ENCODE data around the gene OVOL3. TPM values are rescaled to one million over a fixed set of nuclear protein-coding genes. Genes with fewer than 3 reads are reported as not detected.
"Not testable (repeated sequence)": the region's sequence is repeated elsewhere in the genome, so short reads cannot be mapped to it uniquely, and the experiment has no call there.

Gene OVOL3
- total RNA-seq, 1 experiment from 2014 or later, result not detected

DNA sequence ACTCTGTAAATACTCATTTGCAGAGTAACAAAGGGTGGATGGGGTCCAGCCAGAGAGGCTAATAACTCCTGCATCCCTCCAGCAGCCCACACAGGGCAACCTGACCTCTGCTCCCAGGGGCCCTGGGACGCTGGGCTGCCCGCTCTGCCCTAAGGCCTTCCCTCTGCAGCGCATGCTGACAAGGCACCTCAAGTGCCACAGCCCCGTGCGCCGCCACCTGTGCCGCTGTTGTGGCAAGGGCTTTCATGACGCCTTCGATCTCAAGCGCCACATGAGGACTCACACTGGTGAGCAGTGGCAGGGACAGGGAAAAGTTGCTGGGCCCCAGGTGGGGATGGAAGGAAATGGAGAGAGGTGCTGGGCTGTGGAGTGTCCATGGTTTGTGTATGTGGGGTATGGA lies 1.7 kb downstream of the OVOL3 start:
- no peak overlapping the region for H3K4me3 ChIP-seq (ENCODE audit: insufficient read depth, low read depth, low read length)
- peaks cover 7% of the 10 kb centered on the region for H3K36me3 ChIP-seq (replicated peaks; ENCODE audit: control insufficient read depth, insufficient read depth, low read length)
- peak; percentile 10 for DNase-seq
- H3K27me3 ChIP-seq (ENCODE audit: control insufficient read depth, insufficient read depth, low read length), result no peaks in the 10 kb centered on the region

DNA sequence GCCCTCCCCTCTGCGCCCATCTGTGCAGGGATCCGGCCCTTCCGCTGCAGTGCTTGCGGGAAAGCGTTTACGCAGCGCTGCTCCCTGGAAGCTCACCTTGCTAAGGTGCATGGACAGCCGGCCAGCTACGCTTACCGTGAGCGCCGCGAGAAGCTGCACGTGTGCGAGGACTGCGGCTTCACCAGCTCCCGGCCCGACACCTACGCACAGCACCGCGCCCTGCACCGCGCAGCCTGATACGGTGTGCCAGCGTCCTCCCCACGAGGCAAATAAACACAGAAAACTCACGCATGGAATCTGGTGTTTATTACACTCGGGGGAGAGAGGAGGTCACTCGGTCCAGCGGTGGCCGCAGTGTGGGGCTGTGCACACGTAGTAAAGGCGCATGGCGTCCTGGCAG lies 2.5 kb downstream of the OVOL3 start:
- H3K36me3 ChIP-seq (replicated peaks; ENCODE audit: control insufficient read depth, insufficient read depth, low read length), result peaks cover 8% of the 10 kb centered on the region
- peak overlapping the region; percentile 95 for H3K4me3 ChIP-seq (ENCODE audit: insufficient read depth, low read depth, low read length)
- DNase-seq, result no peak
- H3K27me3 ChIP-seq (ENCODE audit: control insufficient read depth, insufficient read depth, low read length), result no peaks in the 10 kb centered on the region

DNA sequence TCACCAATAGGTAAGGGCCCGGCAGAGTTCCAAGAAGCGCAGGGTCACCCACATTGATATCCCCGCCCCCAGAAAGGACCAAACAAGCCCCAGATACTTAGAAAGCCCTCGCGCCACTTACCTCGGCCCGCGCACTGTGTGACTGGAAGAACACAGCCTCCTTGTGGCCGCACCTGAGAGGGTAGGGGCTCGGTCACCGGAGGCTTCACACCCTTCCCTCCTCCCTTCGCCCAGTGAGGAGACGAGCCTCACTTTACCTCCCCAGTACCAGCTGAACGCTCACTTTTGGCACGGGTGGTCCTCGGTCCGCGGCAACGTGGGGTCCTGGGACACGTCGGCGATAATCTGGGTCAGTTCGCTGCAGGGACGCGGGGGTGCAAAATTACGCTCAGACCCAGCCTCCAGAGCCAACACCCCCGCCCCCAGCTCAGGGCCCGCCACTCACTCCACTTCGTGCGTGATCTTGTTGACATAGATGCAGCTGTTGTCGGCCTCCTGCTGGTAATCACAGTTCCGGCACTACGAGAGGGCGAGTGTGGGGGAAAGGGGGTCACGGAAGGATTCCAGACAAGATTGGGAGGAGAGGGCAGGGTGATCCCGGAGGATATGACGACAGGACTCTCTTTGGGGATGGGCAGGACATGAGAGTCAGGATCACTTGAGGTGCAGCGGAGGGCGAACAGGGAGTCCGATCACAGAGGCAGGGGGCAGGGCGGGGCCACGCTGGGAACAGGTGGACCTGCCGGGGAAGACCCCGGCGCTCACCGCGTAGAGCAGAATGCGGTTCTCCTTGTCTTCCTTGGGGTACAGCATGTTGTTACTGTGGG lies 3.2 kb downstream of the OVOL3 start:
- peak overlapping the region; percentile 95 for H3K4me3 ChIP-seq (ENCODE audit: insufficient read depth, low read depth, low read length)
- DNase-seq, result peak; percentile 83
- peaks cover 8% of the 10 kb centered on the region for H3K36me3 ChIP-seq (replicated peaks; ENCODE audit: control insufficient read depth, insufficient read depth, low read length)
- no peaks in the 10 kb centered on the region for H3K27me3 ChIP-seq (ENCODE audit: control insufficient read depth, insufficient read depth, low read length)

DNA sequence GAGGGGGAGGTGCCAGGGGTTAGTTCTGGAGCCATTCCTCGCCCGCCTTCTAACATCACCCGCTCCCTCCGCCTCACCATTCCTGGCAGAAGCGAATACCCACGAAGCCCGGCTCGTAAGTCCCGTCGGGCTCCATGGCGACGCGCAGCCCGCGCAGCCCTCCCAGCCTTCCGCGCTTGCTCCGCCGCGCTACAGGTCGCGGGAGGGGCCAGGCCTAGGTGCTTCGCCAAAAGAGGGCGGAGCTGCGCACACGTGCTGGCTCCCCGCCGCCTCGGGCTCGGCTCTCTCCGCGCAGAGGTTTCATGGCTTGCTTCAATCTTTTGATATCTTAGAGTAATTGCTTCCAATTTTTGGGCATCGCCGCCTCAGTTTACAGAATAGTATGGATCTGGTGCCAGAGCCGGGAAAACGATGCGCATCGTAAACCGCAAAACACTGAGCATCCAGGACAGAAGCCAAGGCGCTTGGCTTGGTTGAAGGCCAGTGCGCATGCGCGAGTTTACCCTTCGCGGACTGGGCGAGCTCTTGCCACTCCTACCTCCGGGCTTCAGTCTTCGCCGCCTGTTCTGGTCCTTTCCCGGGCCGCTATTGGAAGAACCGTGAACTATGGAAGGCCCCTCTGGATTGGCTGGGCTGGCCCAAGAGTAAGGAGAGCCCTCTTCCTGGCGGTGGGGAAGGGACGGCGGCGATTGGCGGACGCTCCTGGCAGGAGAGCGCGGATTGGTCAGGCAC lies 3.9 kb downstream of the OVOL3 start, which contains the start of gene POLR2I:
Gene POLR2I (minus strand): TSS at position 155 of the 732 bp plus-strand sequence. CDS start 19 bp downstream, at position 136.
- H3K27me3 ChIP-seq (ENCODE audit: control insufficient read depth, insufficient read depth, low read length), result no peaks in the 10 kb centered on the region
- H3K4me3 ChIP-seq (ENCODE audit: insufficient read depth, low read depth, low read length), result peak within 1 kb of the TSS; percentile 95
- DNase-seq, result peak; percentile 99
- H3K36me3 ChIP-seq (replicated peaks; ENCODE audit: control insufficient read depth, insufficient read depth, low read length), result peaks cover 8% of the 10 kb centered on the region

DNA sequence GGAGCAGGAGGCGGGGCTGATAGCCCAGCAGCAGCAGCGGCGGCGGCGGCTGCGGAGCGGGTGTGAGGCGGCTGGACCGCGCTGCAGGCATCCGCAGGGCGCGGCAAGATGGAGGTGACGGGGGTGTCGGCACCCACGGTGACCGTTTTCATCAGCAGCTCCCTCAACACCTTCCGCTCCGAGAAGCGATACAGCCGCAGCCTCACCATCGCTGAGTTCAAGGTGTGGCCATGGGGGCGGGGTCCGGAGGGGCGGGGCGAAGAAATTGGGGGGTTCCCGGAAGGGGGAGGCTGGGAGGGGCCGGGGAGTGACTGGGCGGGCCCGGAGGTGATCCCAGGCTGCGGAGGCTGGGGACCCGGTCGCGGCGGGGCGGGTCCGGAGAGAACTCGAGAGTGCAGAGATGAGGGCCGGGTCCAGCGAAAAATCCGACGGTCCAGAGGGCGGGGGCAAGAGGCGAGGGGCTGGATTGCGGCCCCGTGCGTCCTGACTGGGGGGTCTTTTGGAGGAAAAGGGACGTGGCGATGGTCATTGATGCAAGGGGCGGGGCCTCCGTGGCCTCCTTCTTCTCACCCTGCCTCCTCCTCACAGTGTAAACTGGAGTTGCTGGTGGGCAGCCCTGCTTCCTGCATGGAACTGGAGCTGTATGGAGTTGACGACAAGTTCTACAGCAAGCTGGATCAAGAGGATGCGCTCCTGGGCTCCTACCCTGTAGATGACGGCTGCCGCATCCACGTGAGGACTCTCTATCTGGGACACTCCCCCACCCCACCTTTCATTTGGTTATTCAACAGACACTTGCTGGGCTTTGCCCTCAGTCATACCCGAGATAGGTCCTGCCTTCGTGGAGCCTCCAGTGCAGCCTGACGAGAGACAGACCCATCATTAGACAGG lies 4.8 kb downstream of the OVOL3 start, which contains the start of gene TBCB:
Gene TBCB (plus strand): TSS at position 16 of the 891 bp plus-strand sequence. CDS start 93 bp downstream, at position 109.
- Histone ChIP-seq H3K27me3 (ENCODE audit: control insufficient read depth, insufficient read depth, low read length) (no peaks in the 10 kb centered on the region), H3K4me3 (ENCODE audit: insufficient read depth, low read depth, low read length) (peak within 1 kb of the TSS; percentile 95), H3K36me3 (replicated peaks; ENCODE audit: control insufficient read depth, insufficient read depth, low read length) (peaks cover 8% of the 10 kb centered on the region)
- peak; percentile 97 for DNase-seq

DNA sequence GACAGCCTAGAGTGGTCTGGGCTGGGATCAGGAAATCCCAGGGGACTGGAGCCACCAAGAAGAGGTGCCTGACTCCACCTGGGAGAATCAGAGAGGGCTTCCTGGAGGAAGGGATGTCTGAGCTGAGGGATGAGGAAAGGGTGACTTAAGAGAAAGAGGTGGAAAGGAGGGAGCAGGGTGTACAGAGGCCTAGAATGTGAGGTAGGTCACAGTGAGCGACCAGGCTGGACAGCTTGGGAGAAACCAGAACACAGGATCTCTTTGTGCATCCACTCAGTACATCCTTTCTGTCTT lies 5.3 kb downstream of the OVOL3 start:
- DNase-seq, result no peak
- peaks cover 8% of the 10 kb centered on the region for H3K36me3 ChIP-seq (replicated peaks; ENCODE audit: control insufficient read depth, insufficient read depth, low read length)
- H3K27me3 ChIP-seq (ENCODE audit: control insufficient read depth, insufficient read depth, low read length), result no peaks in the 10 kb centered on the region
- H3K4me3 ChIP-seq (ENCODE audit: insufficient read depth, low read depth, low read length), result peak overlapping the region; percentile 95

DNA sequence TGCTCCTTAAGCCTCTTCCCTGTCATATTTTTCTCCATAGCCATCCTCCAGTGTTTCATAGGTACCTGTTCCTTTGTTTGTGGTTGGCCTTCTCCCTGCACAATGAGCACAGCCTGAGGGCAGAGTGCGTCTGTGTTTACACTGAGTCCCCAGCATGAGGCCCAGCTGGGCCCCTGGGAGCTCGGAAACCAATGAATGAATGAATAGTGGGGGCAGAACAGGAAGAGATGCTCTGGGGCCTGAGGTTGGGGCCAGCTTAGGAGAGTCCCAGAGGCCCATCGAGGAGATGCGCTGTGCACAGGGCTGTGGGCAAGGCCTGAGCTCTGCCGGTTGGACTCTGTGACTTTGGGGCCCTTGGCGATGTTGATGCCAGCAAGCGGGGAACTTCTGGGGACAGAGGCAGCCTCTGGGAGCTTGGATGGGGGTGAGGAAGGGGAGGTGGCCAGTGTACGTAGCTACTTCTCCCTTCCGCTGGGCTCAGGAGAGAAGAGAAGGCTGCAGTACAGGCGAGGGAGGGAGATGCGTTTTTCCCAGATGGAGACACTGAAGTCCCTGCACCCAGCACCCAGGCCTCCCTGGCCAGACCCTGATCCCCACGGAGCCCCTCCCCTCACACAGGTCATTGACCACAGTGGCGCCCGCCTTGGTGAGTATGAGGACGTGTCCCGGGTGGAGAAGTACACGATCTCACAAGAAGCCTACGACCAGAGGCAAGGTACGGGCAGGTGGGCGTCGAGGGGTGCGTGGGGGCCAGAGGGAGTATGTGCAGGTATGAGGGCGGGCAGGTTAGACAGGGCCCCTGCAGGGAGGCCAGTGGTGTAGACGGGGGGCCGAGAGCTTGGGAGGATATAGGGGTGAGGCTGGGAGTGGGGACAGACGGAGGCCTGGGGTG lies 9.4 kb downstream of the OVOL3 start:
- Histone ChIP-seq H3K27me3 (ENCODE audit: control insufficient read depth, insufficient read depth, low read length) (no peaks in the 10 kb centered on the region), H3K4me3 (ENCODE audit: insufficient read depth, low read depth, low read length) (no peak overlapping the region), H3K36me3 (replicated peaks; ENCODE audit: control insufficient read depth, insufficient read depth, low read length) (peaks cover 16% of the 10 kb centered on the region)
- DNase-seq, result peak; percentile 41

DNA sequence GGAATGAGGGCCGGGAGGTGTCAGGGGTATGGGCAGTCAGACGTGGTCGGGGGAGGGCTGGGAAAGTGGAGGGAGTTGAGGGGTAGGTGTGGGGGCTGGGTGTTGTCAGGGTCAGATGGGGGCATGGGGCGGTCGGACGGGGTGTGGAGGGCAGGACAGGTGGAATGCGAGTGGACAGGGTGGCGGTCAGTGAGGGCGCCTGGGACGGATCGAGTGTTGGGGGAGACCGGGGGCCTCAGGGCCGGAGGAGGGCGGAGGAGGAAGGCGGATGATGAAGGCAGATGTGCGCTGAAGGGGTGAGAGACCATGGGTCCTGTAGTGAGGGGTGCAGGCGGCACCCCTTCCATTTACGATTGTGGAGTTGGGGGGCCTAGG lies 10.0 kb downstream of the OVOL3 start:
- Histone ChIP-seq H3K4me3 (ENCODE audit: insufficient read depth, low read depth, low read length) (no peak overlapping the region), H3K27me3 (ENCODE audit: control insufficient read depth, insufficient read depth, low read length) (no peaks in the 10 kb centered on the region), H3K36me3 (replicated peaks; ENCODE audit: control insufficient read depth, insufficient read depth, low read length) (peaks cover 22% of the 10 kb centered on the region)
- peak; percentile 55 for DNase-seq

DNA sequence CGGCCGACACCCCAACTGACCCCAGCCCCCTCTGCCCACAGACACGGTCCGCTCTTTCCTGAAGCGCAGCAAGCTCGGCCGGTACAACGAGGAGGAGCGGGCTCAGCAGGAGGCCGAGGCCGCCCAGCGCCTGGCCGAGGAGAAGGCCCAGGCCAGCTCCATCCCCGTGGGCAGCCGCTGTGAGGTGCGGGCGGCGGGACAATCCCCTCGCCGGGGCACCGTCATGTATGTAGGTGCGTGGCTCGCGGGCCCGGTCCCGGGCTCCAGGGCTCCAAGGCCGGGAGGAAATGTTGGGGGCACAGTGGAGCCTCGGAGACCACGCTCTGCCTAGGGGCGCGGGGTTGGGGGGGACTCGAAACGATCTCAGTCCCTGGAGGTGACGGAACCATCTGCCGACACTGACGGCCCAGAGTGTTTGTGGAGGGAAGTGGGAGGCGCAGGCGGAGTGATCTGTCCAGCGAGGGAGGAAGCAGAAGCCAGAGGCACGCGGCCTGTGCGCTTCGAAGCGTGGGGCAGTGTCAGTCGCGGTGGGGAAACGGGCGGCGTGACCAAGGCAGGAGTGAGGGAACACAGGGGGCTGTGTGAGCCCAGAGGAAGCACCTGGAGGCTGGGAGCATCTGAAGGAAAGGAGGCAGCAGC lies 10.7 kb downstream of the OVOL3 start:
- H3K36me3 ChIP-seq (replicated peaks; ENCODE audit: control insufficient read depth, insufficient read depth, low read length), result peaks cover 17% of the 10 kb centered on the region

DNA sequence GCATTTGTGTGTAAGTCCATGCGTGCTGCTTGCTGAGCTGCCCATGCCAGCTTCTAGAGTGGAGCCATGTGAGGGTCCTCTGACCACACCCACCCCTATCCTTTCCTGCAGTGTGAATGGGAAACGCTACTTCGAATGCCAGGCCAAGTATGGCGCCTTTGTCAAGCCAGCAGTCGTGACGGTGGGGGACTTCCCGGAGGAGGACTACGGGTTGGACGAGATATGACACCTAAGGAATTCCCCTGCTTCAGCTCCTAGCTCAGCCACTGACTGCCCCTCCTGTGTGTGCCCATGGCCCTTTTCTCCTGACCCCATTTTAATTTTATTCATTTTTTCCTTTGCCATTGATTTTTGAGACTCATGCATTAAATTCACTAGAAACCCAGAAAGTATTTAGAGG lies 14.6 kb downstream of the OVOL3 start:
- peak; percentile 14 for DNase-seq
- H3K4me3 ChIP-seq (ENCODE audit: insufficient read depth, low read depth, low read length), result no peak overlapping the region
- H3K27me3 ChIP-seq (ENCODE audit: control insufficient read depth, insufficient read depth, low read length), result no peaks in the 10 kb centered on the region
- H3K36me3 ChIP-seq (replicated peaks; ENCODE audit: control insufficient read depth, insufficient read depth, low read length), result peaks cover 15% of the 10 kb centered on the region

More for the DNA sequence above, 10.7 kb downstream of the OVOL3 start:
- no peak for DNase-seq
- no peaks in the 10 kb centered on the region for H3K27me3 ChIP-seq (ENCODE audit: control insufficient read depth, insufficient read depth, low read length)
- no peak overlapping the region for H3K4me3 ChIP-seq (ENCODE audit: insufficient read depth, low read depth, low read length)

DNA sequence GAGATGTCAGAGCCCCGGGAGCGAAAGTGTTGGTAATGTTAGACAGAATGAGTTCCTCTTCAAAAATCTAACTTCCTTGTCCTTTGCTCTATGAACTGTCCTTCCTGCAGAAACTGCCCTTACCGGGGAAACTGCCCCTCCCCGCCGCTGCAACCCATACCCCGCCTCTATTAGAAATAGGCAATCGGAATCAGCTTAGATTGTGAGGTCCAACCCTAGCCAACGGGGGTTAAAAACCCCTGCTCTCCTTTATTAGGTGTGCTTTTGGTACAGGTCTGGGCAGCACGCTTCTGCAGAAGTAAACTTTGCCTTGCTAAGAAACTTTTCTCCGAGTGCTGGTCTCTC lies 17.4 kb downstream of the OVOL3 start:
- Histone ChIP-seq H3K36me3 (replicated peaks; ENCODE audit: control insufficient read depth, insufficient read depth, low read length) (peaks cover 14% of the 10 kb centered on the region), H3K4me3 (ENCODE audit: insufficient read depth, low read depth, low read length) (peak overlapping the region; percentile 80), H3K27me3 (ENCODE audit: control insufficient read depth, insufficient read depth, low read length) (no peaks in the 10 kb centered on the region)
- DNase-seq, result peak; percentile 71

DNA sequence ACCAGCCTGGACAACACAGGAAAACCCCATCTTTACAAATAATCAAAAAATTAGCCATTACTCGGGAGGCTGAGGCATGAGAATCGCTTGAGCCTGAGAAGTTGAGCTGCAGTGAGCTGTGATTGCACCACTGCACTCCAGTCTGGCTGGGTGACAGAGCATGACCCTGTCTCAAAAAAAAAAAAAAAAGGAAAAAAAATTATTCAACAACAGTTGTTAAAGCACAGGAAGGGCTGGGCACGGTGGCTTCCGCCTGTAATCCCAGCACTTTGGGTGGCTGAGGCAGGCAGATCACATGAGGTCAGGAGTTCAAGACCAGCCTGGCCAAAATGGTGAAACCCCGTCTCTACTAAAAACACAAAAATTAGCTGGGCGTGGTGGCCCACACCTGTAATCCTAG lies 20.3 kb downstream of the OVOL3 start:
- not testable (repeated sequence) for H3K27me3 ChIP-seq (ENCODE audit: control insufficient read depth, insufficient read depth, low read length); H3K36me3 ChIP-seq (replicated peaks; ENCODE audit: control insufficient read depth, insufficient read depth, low read length); H3K4me3 ChIP-seq (ENCODE audit: insufficient read depth, low read depth, low read length); DNase-seq

DNA sequence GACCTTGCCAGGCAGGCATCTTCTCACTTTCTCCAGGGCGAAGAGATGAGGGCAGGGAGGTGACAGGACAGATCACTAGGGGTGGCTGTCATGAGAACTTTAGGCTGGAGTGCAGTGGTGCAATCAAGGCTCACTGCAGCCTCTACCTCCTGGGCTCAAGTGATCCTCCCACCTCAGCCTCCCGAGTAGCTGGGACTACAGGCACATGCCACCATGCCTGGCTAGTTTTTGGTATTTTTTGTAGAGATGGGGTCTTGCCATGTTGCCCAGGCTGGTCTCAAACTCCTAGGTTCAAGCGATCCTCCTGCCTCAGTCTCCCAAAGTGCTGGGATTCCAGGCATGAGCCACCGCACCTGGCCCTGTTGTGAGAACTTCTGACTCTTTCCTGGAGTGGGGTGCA lies 23.9 kb downstream of the OVOL3 start:
- not testable (repeated sequence) for DNase-seq; H3K27me3 ChIP-seq (ENCODE audit: control insufficient read depth, insufficient read depth, low read length); H3K36me3 ChIP-seq (replicated peaks; ENCODE audit: control insufficient read depth, insufficient read depth, low read length); H3K4me3 ChIP-seq (ENCODE audit: insufficient read depth, low read depth, low read length)

Measured in H7 (cell line).